ENCODE measurements around the gene SLC7A1. TPM values are rescaled to one million over a fixed set of nuclear protein-coding genes. Genes with fewer than 3 reads are reported as not detected.

The SLC7A1 gene
- total and polyA plus RNA-seq, 2 experiments from 2014 or later = 10.1 to 16.2 TPM

GRCh38 chr13:29571876-29572570 lies 23.5 kb downstream of the SLC7A1 start:
- no peaks in the 10 kb centered on the region for H3K4me1 ChIP-seq (ENCODE audit: insufficient read depth)
- TF ChIP-seq EZH2 (IDR thresholded peaks at IDR 0.05; ENCODE audit: borderline replicate concordance) (no peak), CTCF (IDR thresholded peaks at IDR 0.05; ENCODE audit: poor library complexity) (no peak), EZH2phosphoT487 (IDR thresholded peaks at IDR 0.05; ENCODE audit: low read depth, severe bottlenecking, unreplicated experiment) (no peak)
- no peaks in the 10 kb centered on the region for H3K36me3 ChIP-seq (replicated peaks; ENCODE audit: insufficient read depth, low read depth)
- H3K9me3 ChIP-seq (ENCODE audit: low read depth) = no peaks in the 10 kb centered on the region
- no peak overlapping the region for H2AFZ ChIP-seq
- peaks cover 95% of the 10 kb centered on the region for H3K79me2 ChIP-seq
- H4K20me1 ChIP-seq (ENCODE audit: insufficient read depth, poor library complexity, severe bottlenecking) = peaks cover 19% of the 10 kb centered on the region
- H3K9me2 ChIP-seq (replicated peaks; ENCODE audit: insufficient read depth) = no peaks in the 10 kb centered on the region
- WGBS (ENCODE audit: low lambda C conversion rate, missing lambda C conversion rate) = 92% methylated on average over 17 of the region's 17 CpGs
- H3K4me2 ChIP-seq = no peak overlapping the region
- no peak overlapping the region for H3K4me3 ChIP-seq
- no peak for DNase-seq (ENCODE audit: low spot score)
- no peaks in the 10 kb centered on the region for H3K27me3 ChIP-seq
- H3K27ac ChIP-seq = no peak overlapping the region

DNA sequence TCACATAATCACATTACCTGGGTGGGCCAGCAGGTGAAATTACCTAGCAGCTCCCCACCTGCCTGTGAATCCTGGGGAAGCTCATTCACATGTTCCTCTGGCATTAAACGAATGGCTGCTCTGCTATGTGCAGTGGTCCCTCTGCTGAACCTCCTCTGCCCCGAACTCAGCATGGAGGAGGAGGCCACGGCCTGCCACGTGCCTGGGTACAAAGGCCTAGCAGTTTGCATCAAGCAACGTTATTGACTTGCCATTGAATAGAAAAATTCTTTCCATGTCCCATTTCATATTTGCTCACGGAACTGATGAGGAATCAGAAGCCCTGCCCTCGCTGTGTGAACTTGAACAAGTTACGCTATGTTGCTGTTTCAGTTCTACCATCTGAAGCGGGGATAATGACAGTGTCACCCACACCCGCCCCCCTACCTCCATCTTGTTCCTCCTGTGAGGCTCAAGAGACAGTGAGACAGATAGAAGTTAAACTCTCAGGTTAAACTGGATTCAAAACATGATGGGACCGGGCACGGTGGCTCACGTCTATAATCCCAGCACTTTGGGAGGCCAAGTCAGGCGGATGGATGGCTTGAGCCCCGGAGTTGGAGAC lies 25.3 kb downstream of the SLC7A1 start:
- no peak overlapping the region for H2AFZ ChIP-seq
- no peaks in the 10 kb centered on the region for H3K27me3 ChIP-seq
- no peaks in the 10 kb centered on the region for H3K9me2 ChIP-seq (replicated peaks; ENCODE audit: insufficient read depth)
- DNase-seq (ENCODE audit: low spot score) = no peak
- peaks cover 21% of the 10 kb centered on the region for H4K20me1 ChIP-seq (ENCODE audit: insufficient read depth, poor library complexity, severe bottlenecking)
- H3K79me2 ChIP-seq = peaks cover 96% of the 10 kb centered on the region
- no peaks in the 10 kb centered on the region for H3K4me1 ChIP-seq (ENCODE audit: insufficient read depth)
- no peak overlapping the region for H3K27ac ChIP-seq
- no peak overlapping the region for H3K4me2 ChIP-seq
- WGBS (ENCODE audit: low lambda C conversion rate, missing lambda C conversion rate) = 96% methylated on average over 15 of the region's 15 CpGs
- H3K36me3 ChIP-seq (replicated peaks; ENCODE audit: insufficient read depth, low read depth) = no peaks in the 10 kb centered on the region
- no peaks in the 10 kb centered on the region for H3K9me3 ChIP-seq (ENCODE audit: low read depth)
- H3K4me3 ChIP-seq = no peak overlapping the region
- TF ChIP-seq EZH2phosphoT487 (IDR thresholded peaks at IDR 0.05; ENCODE audit: low read depth, severe bottlenecking, unreplicated experiment) (no peak), EZH2 (IDR thresholded peaks at IDR 0.05; ENCODE audit: borderline replicate concordance) (no peak), CTCF (IDR thresholded peaks at IDR 0.05; ENCODE audit: poor library complexity) (no peak)

DNA sequence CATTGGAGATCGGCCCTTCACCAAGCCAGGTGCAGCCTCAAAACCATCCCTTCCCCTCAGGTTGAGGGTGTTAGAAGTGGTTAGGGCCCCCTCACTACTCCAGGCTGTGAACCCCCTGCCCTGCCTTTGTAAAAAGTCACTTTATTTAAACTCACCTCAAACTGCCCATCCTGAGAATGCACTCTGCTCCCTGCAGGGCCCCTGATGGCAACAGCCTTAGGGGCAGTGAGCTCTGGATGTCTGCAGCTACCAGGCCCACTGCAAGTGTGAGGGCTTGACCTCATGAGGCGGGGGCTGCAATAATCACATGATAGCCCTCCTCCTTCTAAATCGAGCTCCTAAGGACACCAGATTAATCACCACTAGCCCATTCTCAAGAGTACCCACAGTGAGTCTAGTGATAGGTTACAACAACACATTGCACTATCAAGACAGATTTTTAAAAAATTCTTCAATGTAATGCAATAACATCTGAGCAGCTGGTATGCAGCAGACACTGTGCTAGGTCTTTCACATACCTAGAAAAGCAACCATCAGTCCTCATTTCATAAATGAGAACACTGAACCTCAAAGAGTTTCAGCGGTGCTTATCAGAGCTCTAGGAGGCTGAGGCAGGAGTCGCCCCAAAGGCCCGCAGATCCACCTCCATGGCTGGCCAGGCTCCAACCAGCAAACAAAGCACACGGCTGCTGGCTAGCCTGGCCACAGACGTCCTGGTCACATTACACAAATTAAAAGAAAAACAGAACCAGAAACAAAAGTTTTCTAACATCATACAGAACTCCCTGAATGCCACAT lies 26.0 kb downstream of the SLC7A1 start:
- Histone ChIP-seq H3K4me2 (no peak overlapping the region), H3K9me3 (ENCODE audit: low read depth) (no peaks in the 10 kb centered on the region), H4K20me1 (ENCODE audit: insufficient read depth, poor library complexity, severe bottlenecking) (peaks cover 21% of the 10 kb centered on the region), H3K27me3 (no peaks in the 10 kb centered on the region), H3K4me3 (no peak overlapping the region), H3K36me3 (replicated peaks; ENCODE audit: insufficient read depth, low read depth) (no peaks in the 10 kb centered on the region), H3K9me2 (replicated peaks; ENCODE audit: insufficient read depth) (no peaks in the 10 kb centered on the region), H2AFZ (no peak overlapping the region), H3K4me1 (ENCODE audit: insufficient read depth) (no peaks in the 10 kb centered on the region), H3K27ac (no peak overlapping the region), H3K79me2 (peaks cover 94% of the 10 kb centered on the region)
- TF ChIP-seq EZH2 (IDR thresholded peaks at IDR 0.05; ENCODE audit: borderline replicate concordance) (no peak), CTCF (IDR thresholded peaks at IDR 0.05; ENCODE audit: poor library complexity) (no peak), EZH2phosphoT487 (IDR thresholded peaks at IDR 0.05; ENCODE audit: low read depth, severe bottlenecking, unreplicated experiment) (no peak)
- no peak for DNase-seq (ENCODE audit: low spot score)
- WGBS (ENCODE audit: low lambda C conversion rate, missing lambda C conversion rate) = 70% methylated on average over 8 of the region's 8 CpGs

Data from hepatocyte (in vitro differentiated cells).